K562 (cell line): ENCODE measurements around the gene DNAJC8. TPM values are rescaled to one million over a fixed set of nuclear protein-coding genes. Genes with fewer than 3 reads are reported as not detected.

ENCODE experiments used
- ARID1B ChIP-seq: fragments of 450-650 bp; IDR thresholded peaks from 2 replicates; pipeline ENCODE4 v1.6.1; 2016; ENCODE audit warnings: antibody characterized with exemption, mild to moderate bottlenecking, inconsistent platforms
- ATF7 ChIP-seq: fragments of 450-650 bp; IDR thresholded peaks from 2 replicates; pipeline ENCODE4 v1.7.1; 2014; ENCODE audit warnings: mild to moderate bottlenecking, moderate library complexity
- CCNT2 ChIP-seq: IDR thresholded peaks from 2 replicates; pipeline ENCODE4 v1.6.1; 2011; ENCODE audit warnings: borderline replicate concordance, low read depth, mild to moderate bottlenecking, moderate library complexity, mixed read lengths, low read length; ENCODE audit not compliant: insufficient read length; ENCODE audit errors: extremely low read depth
- CHD1 ChIP-seq: fragments of 200-600 bp; sonication (generic); IDR thresholded peaks from one replicate; pipeline ENCODE4 v1.6.1; 2012; ENCODE audit warnings: mild to moderate bottlenecking, moderate library complexity, low read length, inconsistent platforms
- COPS2 ChIP-seq: fragments of 450-650 bp; conservative IDR thresholded peaks from 2 replicates; pipeline ENCODE4 v1.6.1; 2016; ENCODE audit warnings: mild to moderate bottlenecking, moderate library complexity
- CREB1 ChIP-seq, 2 experiments: sonication (generic) in 1 of 2; formaldehyde crosslinking in 1 of 2; IDR thresholded peaks; 2 replicates each; pipeline versions ENCODE4 v1.6.1 to v1.8.0; 2012 to 2022; ENCODE audit warnings: inconsistent platforms in 1 of 2, mild to moderate bottlenecking in 1 of 2, missing genetic modification reagents in 1 of 2, moderate library complexity in 1 of 2
- E2F3 ChIP-seq: fragments of 250-450 bp; sonication (Bioruptor Pico); IDR thresholded peaks from 2 replicates; pipeline ENCODE4 v1.4.0; 2020; ENCODE audit warnings: mild to moderate bottlenecking
- EP300 ChIP-seq: IDR thresholded peaks from 2 replicates; pipeline ENCODE4 v1.6.1; 2012; ENCODE audit warnings: low read length, improper control_type of control experiment
- FOXK2 ChIP-seq, 2 experiments: fragments of 450-650 bp; IDR thresholded peaks in 1 of 2; conservative IDR thresholded peaks in 1 of 2; 2 replicates each; pipeline ENCODE4 v1.6.1; 2016; ENCODE audit warnings: low read depth in 2 of 2, mild to moderate bottlenecking in 1 of 2
- FOXM1 ChIP-seq, 2 experiments: fragments of 450-650 bp in 1 of 2; sonication (generic) in 1 of 2; formaldehyde crosslinking in 1 of 2; IDR thresholded peaks; 2 replicates each; pipeline versions ENCODE4 v1.6.1 to v1.9.0; 2017 to 2022; ENCODE audit warnings: low read depth in 2 of 2, mild to moderate bottlenecking in 2 of 2, missing genetic modification reagents in 1 of 2, moderate library complexity in 1 of 2
- MNT ChIP-seq, 2 experiments: fragments of 450-650 bp; conservative IDR thresholded peaks; 2 replicates each; pipeline ENCODE4 v1.6.1; 2017; ENCODE audit warnings: mild to moderate bottlenecking in 2 of 2, moderate library complexity in 2 of 2
- NUFIP1 ChIP-seq: fragments of 450-650 bp; IDR thresholded peaks from 2 replicates; pipeline ENCODE4 v1.6.1; 2018; ENCODE audit not compliant: partially characterized antibody
- POLR2G ChIP-seq: fragments of 200-400 bp; formaldehyde crosslinking; IDR thresholded peaks from 2 replicates; pipeline ENCODE4 v1.6.1; 2017; ENCODE audit warnings: low read depth, mild to moderate bottlenecking, antibody characterized with exemption, low read length, moderate library complexity
- SIN3A ChIP-seq, 2 experiments: fragments of 150-350 bp in 1 of 2; IDR thresholded peaks; 2 replicates each; pipeline ENCODE4 v1.6.1; 2011 to 2016; ENCODE audit warnings: borderline replicate concordance in 2 of 2, low read depth in 2 of 2, low read length in 2 of 2, mild to moderate bottlenecking in 2 of 2, moderate library complexity in 2 of 2; ENCODE audit not compliant: control insufficient read depth in 1 of 2
- TAL1 ChIP-seq: fragments of 450-650 bp; IDR thresholded peaks from 2 replicates; pipeline ENCODE4 v1.6.1; 2016; ENCODE audit warnings: mild to moderate bottlenecking
- ZFX ChIP-seq: sonication (generic); formaldehyde crosslinking; IDR thresholded peaks from 2 replicates; pipeline ENCODE4 v1.8.0; 2022; ENCODE audit warnings: mild to moderate bottlenecking, missing genetic modification reagents, moderate library complexity
- ZNF347 ChIP-seq: fragments of 450-650 bp; formaldehyde crosslinking; IDR thresholded peaks from 2 replicates; pipeline ENCODE4 v1.4.0; 2020; ENCODE audit warnings: low read depth, mild to moderate bottlenecking, moderate library complexity
- ZNF583 ChIP-seq: fragments of 250-450 bp; sonication (Bioruptor Pico); IDR thresholded peaks from 2 replicates; pipeline ENCODE4 v1.4.0; 2020
- polyA plus RNA-seq, 8 experiments: library from polyadenylated mRNA; depleted of rRNA in 4 of 8; stranded (reverse) in 5 of 8; unstranded in 3 of 8; fragments of >200 nt; fragmentation: Nextera tagmentation in 2 of 8; fragmentation: Illumina TruSeq in 1 of 8; extraction: Ambion mirVana in 2 of 8; extraction: Trizol in 1 of 8; gene quantifications; 2 replicates each; pipeline versions ENCODE4 v1.2.1 to v1.2.3, GENCODE V29; 2011 to 2014; ENCODE audit warnings: inconsistent platforms in 1 of 8, missing spikeins in 1 of 8
- total RNA-seq, 7 experiments: library from RNA; depleted of rRNA in 6 of 7; stranded (reverse); fragments of >200 nt in 6 of 7; fragmentation: Illumina TruSeq in 2 of 7; extraction: Trizol in 2 of 7; gene quantifications; 2 replicates each; pipeline versions ENCODE4 v1.2.1 to v1.2.3, GENCODE V29; 2011 to 2021; ENCODE audit warnings: low replicate concordance in 1 of 7
- TF ChIP-seq, protein P1 (sequence below), 2 experiments: fragments of 450-650 bp in 1 of 2; sonication (generic) in 1 of 2; formaldehyde crosslinking in 1 of 2; IDR thresholded peaks in 1 of 2; conservative IDR thresholded peaks in 1 of 2; 2 replicates each; pipeline versions ENCODE4 v1.6.1 to v1.8.1; 2016 to 2023; ENCODE audit warnings: mild to moderate bottlenecking in 2 of 2, moderate library complexity in 2 of 2, inconsistent platforms in 1 of 2, missing genetic modification reagents in 1 of 2
- TF ChIP-seq, protein P2 (sequence below): fragments of 450-650 bp; formaldehyde crosslinking; IDR thresholded peaks from 2 replicates; pipeline ENCODE4 v1.4.0; 2020; ENCODE audit warnings: mild to moderate bottlenecking, moderate library complexity
- TF ChIP-seq, protein P3 (sequence below): IDR thresholded peaks from 2 replicates; pipeline ENCODE4 v1.6.1; 2014; ENCODE audit warnings: antibody characterized with exemption

DNAJC8 gene
- total and polyA plus RNA-seq, 9 of the 15 experiments (the other 6 are each of a cell fraction or from before 2014, with no cell fraction given) = 143 to 508 (median 209) TPM

DNA sequence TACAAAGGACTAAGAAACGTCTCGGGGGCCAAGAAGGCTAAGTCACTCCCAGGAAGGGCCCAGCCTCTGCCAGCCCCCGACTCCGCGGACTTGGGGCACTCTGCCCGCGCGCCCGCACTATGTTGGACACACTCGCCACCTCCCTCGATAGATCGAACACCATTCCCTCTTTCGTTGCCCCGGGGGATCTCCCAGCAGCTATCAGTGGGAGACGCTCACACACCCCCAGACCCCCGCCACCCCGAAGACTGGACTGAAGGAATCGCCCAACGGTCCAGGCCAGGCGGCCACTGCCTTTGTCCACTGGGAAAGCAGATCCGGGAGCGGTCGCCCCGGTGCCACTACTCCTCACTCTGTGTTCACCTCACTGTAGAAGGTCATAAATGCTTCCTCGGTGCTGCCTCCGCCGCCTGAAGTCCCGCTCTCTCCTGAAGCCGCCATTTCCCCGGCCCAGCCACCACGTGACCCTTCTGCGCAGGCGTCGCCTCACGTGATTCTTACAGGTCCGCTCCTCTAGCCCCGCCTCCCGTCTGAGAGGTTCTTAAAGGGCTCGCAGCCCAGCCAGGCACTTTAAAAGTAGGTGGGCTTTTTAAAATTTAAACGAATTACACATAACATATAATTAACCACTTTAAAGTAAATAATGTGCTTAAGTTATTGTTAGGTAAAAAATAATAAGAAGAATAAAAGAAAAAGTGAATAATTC is at the start of gene DNAJC8 (continued):
- TF ChIP-seq, protein P1, sequence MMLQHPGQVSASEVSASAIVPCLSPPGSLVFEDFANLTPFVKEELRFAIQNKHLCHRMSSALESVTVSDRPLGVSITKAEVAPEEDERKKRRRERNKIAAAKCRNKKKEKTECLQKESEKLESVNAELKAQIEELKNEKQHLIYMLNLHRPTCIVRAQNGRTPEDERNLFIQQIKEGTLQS (IDR thresholded peaks at IDR 0.05) = peak; percentile 40; the same call in 1 of the 2 replicates
- TF ChIP-seq, protein P1 (CRISPR knock-in tag; conservative IDR thresholded peaks at IDR 0.05) = no peak; the same call in 1 of the 2 replicates
- 0 out of 2 replicates have a peak, but pooled peaks have one; percentile 21 for TF ChIP-seq ZNF583
- TF ChIP-seq SIN3A (IDR thresholded peaks at IDR 0.05; ENCODE audit: borderline replicate concordance in 2 of 2, control insufficient read depth in 1 of 2, low read depth in 2 of 2, low read length in 2 of 2) = peak in 1 of 2 experiments; percentile 93; a peak in 2 of 4 replicates
- peak in 1 of 2 experiments; percentile 88; a peak in 2 of 4 replicates for TF ChIP-seq FOXK2 (conservative IDR thresholded peaks at IDR 0.05 in 1 of 2, IDR thresholded peaks at IDR 0.05 in 1 of 2; ENCODE audit: low read depth in 2 of 2)
- TF ChIP-seq CCNT2 = peak; percentile 26
- TF ChIP-seq CREB1 (IDR thresholded peaks at IDR 0.05) = 0 out of 2 replicates have a peak, but pooled peaks have one; percentile 47
- TF ChIP-seq CREB1 (CRISPR knock-in tag; IDR thresholded peaks at IDR 0.05) = peak; percentile 55; the same call in 1 of the 2 replicates
- no peak for TF ChIP-seq NUFIP1
- TF ChIP-seq, protein P2, sequence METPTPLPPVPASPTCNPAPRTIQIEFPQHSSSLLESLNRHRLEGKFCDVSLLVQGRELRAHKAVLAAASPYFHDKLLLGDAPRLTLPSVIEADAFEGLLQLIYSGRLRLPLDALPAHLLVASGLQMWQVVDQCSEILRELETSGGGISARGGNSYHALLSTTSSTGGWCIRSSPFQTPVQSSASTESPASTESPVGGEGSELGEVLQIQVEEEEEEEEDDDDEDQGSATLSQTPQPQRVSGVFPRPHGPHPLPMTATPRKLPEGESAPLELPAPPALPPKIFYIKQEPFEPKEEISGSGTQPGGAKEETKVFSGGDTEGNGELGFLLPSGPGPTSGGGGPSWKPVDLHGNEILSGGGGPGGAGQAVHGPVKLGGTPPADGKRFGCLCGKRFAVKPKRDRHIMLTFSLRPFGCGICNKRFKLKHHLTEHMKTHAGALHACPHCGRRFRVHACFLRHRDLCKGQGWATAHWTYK (CRISPR knock-in tag) = 0 out of 2 replicates have a peak, but pooled peaks have one; percentile 22
- peak; percentile 57; the same call in 1 of the 2 replicates for TF ChIP-seq ATF7
- TF ChIP-seq E2F3 = peak; percentile 82
- peak; percentile 76 for TF ChIP-seq ZFX (CRISPR knock-in tag)
- TF ChIP-seq MNT (conservative IDR thresholded peaks at IDR 0.05) = peak; percentile 95 to 96
- TF ChIP-seq POLR2G = peak; percentile 90
- no peak for TF ChIP-seq COPS2
- peak; percentile 33; the same call in 1 of the 2 replicates for TF ChIP-seq EP300
- TF ChIP-seq, protein P3, sequence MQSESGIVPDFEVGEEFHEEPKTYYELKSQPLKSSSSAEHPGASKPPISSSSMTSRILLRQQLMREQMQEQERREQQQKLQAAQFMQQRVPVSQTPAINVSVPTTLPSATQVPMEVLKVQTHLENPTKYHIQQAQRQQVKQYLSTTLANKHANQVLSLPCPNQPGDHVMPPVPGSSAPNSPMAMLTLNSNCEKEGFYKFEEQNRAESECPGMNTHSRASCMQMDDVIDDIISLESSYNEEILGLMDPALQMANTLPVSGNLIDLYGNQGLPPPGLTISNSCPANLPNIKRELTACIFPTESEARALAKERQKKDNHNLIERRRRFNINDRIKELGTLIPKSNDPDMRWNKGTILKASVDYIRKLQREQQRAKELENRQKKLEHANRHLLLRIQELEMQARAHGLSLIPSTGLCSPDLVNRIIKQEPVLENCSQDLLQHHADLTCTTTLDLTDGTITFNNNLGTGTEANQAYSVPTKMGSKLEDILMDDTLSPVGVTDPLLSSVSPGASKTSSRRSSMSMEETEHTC = peak; percentile 97
- TF ChIP-seq CHD1 = peak; percentile 88
- TF ChIP-seq FOXM1 (IDR thresholded peaks at IDR 0.05; ENCODE audit: low read depth) = peak; percentile 77
- TF ChIP-seq FOXM1 (CRISPR knock-in tag; IDR thresholded peaks at IDR 0.05; ENCODE audit: low read depth) = peak; percentile 65; the same call in 1 of the 2 replicates
- TF ChIP-seq TAL1 = no peak
- peak; percentile 14; the same call in 1 of the 2 replicates for TF ChIP-seq ARID1B
- TF ChIP-seq ZNF347 (CRISPR knock-in tag) = no peak
